Activated CD8-positive, alpha-beta memory T cell treated with anti-CD3 and anti-CD28 coated beads, Interleukin-2, amount 50 U/mL, for 24 hours (primary cell): Measurements from ENCODE around the gene PAX5.

Experiments
- DNase-seq: peaks from one replicate; pipeline ENCODE4 v3.0.0-alpha.2; 2020; ENCODE audit errors: extremely low read depth

PAX5 gene

DNA sequence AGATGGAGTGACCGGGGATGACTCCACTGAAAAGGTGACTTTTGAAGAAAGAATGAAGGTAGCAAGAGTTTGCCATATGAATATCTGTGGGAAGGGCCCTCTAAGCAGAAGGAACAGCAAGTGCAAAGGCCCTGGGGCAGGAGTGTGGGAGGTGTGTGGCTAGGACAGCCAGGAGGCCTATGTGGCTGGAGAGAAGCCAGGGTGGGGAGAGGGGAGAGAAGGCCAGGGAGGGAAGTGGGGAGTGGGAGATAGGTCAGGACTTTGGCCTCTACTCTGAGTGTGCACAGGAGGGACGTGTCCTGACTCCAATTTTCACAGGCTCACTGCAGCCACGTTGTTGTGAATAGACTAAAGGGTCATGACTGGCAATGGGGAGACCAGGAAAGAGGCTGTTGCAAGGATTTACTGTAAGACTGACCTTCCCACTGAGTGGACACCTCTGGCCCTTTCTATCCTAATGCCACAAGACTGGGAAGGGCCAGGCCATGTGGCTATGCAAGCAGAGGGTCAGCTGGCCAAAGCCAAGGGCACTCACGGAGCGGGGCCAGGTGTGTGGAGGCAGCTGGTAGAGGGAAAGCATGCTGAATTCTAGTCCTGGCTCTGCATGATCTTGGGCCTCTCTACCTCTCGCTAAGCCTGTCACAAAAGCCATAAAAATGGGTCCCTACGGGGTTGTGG, 172.4 kb downstream of the PAX5 start:
- no peak for DNase-seq

DNA sequence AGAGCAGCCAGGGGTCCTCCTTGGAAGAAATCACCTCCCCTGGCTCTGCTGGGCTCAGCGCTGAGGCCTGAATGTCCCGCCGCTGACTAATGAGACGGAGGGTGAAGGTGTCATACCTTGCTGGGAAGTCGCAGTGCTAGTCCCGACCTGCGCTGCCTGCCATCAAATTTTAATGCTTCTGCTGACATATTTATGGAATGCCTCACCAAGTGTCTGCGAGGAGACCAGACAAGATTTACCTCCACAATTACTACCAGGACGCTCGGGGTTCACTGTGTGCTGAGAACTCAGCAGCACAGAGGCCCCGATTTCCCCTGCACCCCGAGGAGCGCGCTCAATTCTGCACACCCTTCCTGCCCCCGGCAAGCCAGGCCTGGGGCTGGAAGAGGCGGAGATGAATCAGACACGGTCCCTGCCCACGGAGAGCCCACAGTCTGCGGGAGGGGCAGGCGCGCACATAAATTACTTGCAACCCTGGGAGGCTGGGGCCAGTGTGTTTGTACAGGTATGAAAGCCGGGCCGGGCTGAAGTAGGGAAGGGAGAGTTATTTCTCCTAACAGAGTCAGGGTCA, 175.2 kb downstream of the PAX5 start:
- no peak for DNase-seq

DNA sequence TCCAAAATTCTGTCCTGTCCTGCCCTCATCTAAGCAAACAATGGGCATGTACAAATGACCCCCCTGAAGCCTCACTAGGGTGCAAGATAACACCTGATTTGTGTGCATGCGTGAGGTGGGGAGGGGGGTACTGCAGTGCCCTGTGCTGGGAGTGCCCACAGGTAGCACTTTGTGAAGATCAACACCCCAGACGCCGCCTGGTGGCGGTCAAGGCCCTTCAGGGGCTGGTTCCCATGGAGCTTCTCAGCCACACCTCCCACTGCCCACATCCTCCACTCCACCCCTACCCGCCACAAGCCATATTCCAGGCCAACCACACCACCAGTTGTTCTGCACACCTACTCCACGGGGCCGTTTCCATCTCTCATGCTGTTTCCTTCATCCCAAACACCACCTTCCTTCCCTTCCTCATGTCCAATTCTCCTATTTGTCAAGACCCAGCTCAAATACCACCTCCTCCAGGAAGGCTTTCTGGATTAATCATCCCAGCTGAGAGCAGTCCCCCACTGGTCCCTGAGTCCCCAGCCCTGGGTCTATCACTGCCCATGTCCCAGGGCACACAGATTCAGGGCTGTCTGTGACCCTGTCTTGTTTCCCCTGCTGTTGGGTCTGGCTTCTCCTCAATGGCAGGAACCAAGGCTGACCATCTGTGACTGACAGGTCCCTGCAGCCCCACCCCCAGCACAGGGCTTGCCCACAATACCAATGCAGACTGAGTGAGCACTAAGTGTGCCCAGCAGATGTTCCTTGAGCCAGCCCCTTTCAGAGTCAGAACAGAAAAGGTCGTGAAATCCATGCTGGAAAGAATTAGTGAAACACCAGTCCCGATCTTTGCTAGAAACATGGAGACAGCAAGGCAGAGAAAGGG, 178.4 kb downstream of the PAX5 start:
- no peak for DNase-seq

GRCh38 chr9:36854751-36855150, 179.3 kb downstream of the PAX5 start:
- no peak for DNase-seq

DNA sequence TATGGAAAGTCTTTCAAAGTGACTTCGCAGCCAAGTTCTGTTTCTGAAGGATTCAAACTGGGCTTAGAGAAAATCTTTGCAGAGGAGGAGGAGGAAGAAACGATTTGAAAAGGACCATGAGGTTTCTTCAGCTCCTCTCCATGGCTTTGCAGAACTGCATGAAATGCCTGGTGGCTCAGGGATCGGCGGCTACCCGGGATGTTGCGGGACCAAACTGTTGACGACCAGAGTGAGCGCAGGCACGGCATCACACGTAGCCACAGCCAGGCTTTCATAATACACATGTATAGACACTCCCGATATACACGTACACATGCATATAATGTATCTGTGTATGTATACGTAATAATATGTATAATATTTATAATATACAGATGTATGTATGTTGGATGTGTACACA, 180.0 kb downstream of the PAX5 start:
- no peak for DNase-seq

DNA sequence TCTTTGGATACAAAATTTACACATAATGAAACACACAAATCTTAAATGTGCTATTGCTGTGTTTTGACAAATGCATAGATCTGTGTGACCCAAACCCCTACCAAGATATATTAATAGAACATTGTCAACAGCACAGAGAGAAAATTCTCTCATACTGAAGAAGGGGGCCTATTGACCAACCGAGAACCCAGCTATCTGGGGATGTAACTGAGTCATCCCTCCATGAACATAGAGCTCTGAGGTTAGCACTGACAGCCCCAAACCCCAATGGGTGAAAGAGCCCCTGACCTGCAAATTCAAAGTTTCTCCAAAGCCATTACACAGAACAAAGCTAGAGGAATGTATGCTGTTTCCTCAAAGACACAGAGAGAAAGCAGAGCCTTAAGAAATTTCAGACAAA, 180.8 kb downstream of the PAX5 start:
- DNase-seq = no peak

GRCh38 chr9:36849943-36850342, 184.1 kb downstream of the PAX5 start:
- DNase-seq = no peak

DNA sequence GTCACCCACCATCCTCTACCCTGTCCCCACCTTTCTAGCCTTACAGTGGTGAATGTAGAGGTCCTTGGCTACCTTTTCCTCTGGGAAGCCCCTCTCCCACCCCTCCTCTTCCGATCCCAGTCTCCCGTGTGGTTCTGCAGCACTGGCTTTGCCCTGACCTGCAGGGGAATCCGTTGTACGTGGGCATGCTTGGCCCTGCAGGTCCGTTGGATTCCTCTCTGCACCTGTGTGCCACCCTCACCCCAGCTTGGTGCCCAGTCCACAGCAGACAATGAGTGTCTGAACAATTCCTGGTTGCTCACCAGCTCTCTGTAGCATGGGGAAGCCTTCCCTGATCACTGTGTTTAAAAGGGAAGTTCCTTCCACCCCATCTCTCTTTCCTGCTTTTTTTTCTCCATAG, 185.1 kb downstream of the PAX5 start:
- no peak for DNase-seq

DNA sequence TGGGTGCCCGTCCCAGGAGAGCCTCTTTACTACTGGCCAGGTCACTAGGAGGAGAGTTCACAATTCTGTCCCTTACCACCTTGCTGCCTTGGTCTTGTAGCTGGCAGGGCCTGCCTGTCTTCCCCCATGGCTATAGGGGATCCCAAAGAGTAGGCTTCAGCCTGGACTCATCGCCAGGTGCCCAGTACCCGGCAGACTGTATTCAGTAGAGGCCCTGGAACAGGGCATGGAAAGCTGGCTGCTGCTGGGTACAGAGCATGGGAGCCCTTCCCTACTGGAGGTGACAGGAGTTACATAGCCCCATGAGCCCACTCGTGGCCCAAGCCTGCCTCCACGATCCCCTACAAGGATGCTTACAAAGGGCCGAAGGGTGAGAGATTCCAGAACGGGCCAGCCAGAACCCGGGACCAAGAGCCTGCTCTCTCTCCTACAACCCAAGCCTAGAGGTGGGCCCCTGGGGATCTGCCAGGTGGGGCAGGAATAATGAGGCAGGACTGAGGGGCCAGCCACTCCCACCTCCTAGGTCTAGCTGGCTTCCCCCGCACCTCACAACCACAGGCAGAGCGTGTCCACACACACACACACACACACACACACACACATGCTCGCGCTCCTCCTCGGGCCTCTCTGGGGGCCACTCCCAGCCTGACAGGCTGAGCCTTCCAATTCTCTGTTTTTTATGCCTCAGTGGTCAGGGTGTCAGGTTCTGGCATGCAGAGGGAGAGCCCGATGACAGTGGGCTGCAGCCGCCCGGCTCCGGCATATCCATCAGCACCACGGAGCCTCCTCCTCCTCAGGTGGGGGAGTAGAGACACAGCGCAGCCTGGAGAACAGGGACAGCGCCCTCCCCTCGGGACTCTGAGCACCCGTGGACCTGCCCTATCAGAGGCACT, 186.0 kb downstream of the PAX5 start:
- no peak for DNase-seq

DNA sequence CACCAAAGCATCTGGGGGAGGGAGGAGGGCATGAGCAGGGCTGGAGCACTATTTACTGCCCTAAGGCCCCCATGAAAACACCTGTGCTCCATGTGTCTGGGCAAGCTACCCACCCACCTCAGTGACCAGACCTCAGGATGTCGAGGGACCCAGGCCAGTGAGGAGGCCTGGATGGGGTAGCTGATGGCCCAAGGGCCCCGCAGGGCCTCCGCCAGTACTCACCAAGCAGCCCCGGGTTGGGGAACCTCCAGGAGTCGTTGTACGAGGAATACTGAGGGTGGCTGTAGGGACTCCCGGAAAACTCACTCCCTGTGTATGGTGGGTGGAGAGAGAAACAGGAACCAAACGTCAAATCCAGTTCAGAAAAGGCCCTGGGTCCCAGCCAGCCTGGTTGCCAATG, 187.4 kb downstream of the PAX5 start:
- no peak for DNase-seq

DNA sequence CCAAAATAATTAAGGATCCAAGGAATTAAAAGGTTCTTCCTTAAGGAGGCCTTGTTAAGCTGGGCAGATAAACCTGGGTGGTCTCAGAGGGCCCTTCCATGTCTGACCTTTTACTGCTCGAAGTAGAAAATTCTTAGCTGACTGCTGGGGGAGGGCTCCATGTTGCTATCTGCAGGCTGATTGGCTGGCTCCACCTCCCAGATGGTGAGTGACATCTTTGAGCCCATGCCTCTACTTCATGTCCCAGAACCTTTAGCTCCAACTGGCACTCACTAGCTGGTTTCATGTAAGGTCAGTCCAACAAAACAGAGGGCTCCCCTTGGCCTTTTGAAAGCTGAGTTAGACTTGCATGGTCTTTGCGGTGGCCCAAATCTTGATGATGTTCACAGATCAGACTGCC, 188.2 kb downstream of the PAX5 start:
- DNase-seq = no peak

DNA sequence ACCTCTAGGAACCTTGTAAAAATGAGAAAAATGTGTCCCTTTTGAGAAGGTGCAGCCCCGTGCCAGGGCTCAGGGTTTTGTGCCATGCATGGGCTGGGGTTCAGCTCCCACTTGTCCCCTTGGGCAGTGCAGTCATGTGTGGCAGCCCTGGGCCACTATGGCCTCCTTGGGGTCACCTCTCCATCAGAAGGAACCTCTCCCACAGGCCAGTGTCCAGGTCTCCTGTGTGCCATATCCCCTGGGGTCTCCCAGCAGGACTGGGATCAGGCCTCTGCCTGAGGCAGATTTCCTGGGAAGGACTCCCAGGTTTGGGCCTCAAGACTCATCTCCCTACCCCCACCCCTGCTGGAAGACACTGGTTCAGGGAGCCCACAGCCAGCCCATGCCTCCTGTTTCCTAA, 189.1 kb downstream of the PAX5 start:
- no peak for DNase-seq

- no peak for DNase-seq
Measured at GRCh38 chr9:36843964-36844363, 190.1 kb downstream of the PAX5 start.

- DNase-seq = no peak
Measured at GRCh38 chr9:36842560-36843530, 191.2 kb downstream of the PAX5 start.

- DNase-seq = no peak
Measured at GRCh38 chr9:36840898-36841536, 193.1 kb downstream of the PAX5 start.

DNA sequence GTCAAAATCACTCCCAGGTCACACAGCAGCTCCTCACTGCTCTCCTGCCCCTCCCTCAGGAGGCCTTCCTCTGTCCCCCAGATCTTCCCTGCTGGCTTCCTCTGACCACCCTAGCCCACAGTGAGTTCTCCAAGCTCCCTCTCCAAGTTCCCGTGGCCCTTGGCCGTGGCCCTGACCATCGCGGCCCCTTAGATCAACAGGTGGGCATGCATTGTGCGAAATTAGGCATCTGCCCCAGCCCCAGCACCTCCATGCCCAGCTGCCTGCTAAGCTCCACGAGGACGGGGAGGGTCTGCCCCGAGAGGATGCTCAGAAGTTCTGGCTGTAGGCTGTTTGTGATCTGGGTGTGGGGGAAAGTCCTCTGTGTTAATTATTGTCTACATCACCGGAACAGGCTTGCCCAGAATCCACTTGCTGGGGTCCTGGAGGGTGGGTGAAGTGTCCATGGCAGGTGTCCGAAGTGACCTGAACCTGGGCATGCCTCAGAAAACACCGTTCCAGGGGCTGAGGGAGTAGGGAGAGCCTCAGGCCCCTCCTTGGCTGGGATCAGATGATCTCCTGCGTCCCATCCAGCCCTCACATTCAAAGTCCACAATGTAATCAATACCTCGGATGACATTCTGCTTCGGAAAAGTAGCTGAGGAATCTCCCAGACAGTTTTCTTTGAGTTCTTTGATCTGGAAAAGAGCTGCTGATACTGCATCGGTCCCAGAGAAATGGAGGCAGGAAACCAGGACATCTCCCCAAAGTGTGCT, 194.8 kb downstream of the PAX5 start:
- DNase-seq = no peak

- DNase-seq = no peak
Measured at GRCh38 chr9:36837431-36838405, 196.3 kb downstream of the PAX5 start.

GRCh38 chr9:36836486-36836885, 197.6 kb downstream of the PAX5 start:
- no peak for DNase-seq
